K562 (cell line): Measurements from ENCODE around the gene CCDC50. TPM values are rescaled to one million over a fixed set of nuclear protein-coding genes. Genes with fewer than 3 reads are reported as not detected.

Experiments
- ATAC-seq: fragments of 200-7000 bp; cut with Tn5 transposase; 3 replicates; pipeline ENCODE4 v1.9.1; 2020; ENCODE audit warnings: moderate library complexity
- BruUV-seq: library from RNA; stranded (reverse); fragments of 400-500 nt; replicated peaks from 2 replicates; lab custom pipeline; 2021; lab: Mats Ljungman, UMichigan
- CTCF ChIA-PET: fragments of 300-600 bp; formaldehyde crosslinking; extraction: SDS; loops from one replicate; lab custom pipeline; 2021; ENCODE audit warnings: low intra/inter-chr PET ratio; lab: Yijun Ruan, JAX
- POLR2A ChIA-PET: fragments of 300-600, 350-650 bp; sonication (Branson Sonifier 250); formaldehyde crosslinking; extraction: SDS; loops from one replicate; lab custom pipeline; 2021; ENCODE audit warnings: antibody characterized with exemption, inconsistent platforms; lab: Yijun Ruan, JAX
- DNase-seq, 4 experiments: peaks; one replicate each; pipeline versions ENCODE4 v3.0.0 to v3.0.0-alpha.2; 2011 to 2018; ENCODE audit warnings: low spot score in 3 of 4, mixed read lengths in 3 of 4; ENCODE audit errors: extremely low read depth in 1 of 4
- FAIRE-seq: peaks from 2 replicates; lab custom pipeline; 2011; peaks lifted over from hg19 to GRCh38; lab: Jason Lieb, UNC
- H2AFZ ChIP-seq: 2 replicates; pipeline ENCODE4 v1.6.0; 2011; ENCODE audit warnings: low read depth, low read length, control low read depth, inconsistent platforms
- H3K27ac ChIP-seq: fragments of 200-600 bp; 3 replicates; pipeline ENCODE4 v1.8.0; 2011; ENCODE audit warnings: low read depth, mild to moderate bottlenecking, control low read depth, inconsistent platforms, low read length, moderate library complexity, mixed read lengths; ENCODE audit errors: extremely low read depth
- H3K27me3 ChIP-seq, 2 experiments: fragments of 300-600 bp in 1 of 2; 2 replicates in 1 of 2; 3 replicates in 1 of 2; pipeline versions ENCODE4 v1.6.0 to v1.8.0; 2011; ENCODE audit warnings: inconsistent platforms in 2 of 2, low read length in 2 of 2, mild to moderate bottlenecking in 1 of 2, mixed read lengths in 1 of 2, moderate library complexity in 1 of 2; ENCODE audit not compliant: control insufficient read depth in 2 of 2, insufficient read depth in 2 of 2
- H3K36me3 ChIP-seq: fragments of 300-600 bp; 3 replicates; pipeline ENCODE4 v1.8.0; 2011; ENCODE audit warnings: mild to moderate bottlenecking, low read length, inconsistent platforms; ENCODE audit not compliant: control insufficient read depth, insufficient read depth
- H3K4me1 ChIP-seq, 2 experiments: fragments of 200-600 bp in 1 of 2; replicated peaks in 1 of 2; 2 replicates in 1 of 2; 3 replicates in 1 of 2; pipeline versions ENCODE4 v1.5.1 to v1.8.0; 2011; ENCODE audit warnings: inconsistent platforms in 2 of 2, low read length in 2 of 2, mild to moderate bottlenecking in 1 of 2, mixed read lengths in 1 of 2, moderate library complexity in 1 of 2; ENCODE audit not compliant: control insufficient read depth in 2 of 2, insufficient read depth in 2 of 2
- H3K4me2 ChIP-seq: 2 replicates; pipeline ENCODE4 v1.6.1; 2011; ENCODE audit warnings: low read length, control low read depth, inconsistent platforms, mixed read lengths; ENCODE audit not compliant: insufficient read depth
- H3K4me3 ChIP-seq: fragments of 200-600 bp; sonication (generic), shearing (Covaris generic); 2 replicates; pipeline ENCODE4 v1.5.1; 2016; ENCODE audit warnings: control low read depth, inconsistent platforms
- H3K79me2 ChIP-seq: fragments of 200-600 bp; 3 replicates; pipeline ENCODE4 v1.8.0; 2011; ENCODE audit warnings: low read length, inconsistent platforms; ENCODE audit not compliant: control insufficient read depth, insufficient read depth
- H3K9ac ChIP-seq, 2 experiments: 2 replicates each; pipeline versions ENCODE4 v1.6.0 to v1.6.1; 2011; ENCODE audit warnings: low read depth in 2 of 2, low read length in 2 of 2, control low read depth in 1 of 2, inconsistent platforms in 1 of 2, mild to moderate bottlenecking in 1 of 2, mixed read lengths in 1 of 2; ENCODE audit not compliant: insufficient read depth in 1 of 2
- H3K9me1 ChIP-seq: one replicate; pipeline ENCODE4 v1.6.0; 2011; ENCODE audit warnings: inconsistent platforms, mild to moderate bottlenecking, low read length, moderate library complexity; ENCODE audit not compliant: control insufficient read depth, insufficient read depth
- H3K9me3 ChIP-seq: replicated peaks from 2 replicates; pipeline ENCODE4 v1.5.1; 2011; ENCODE audit warnings: low read depth, low read length, inconsistent platforms; ENCODE audit not compliant: control insufficient read depth, insufficient read depth
- H4K20me1 ChIP-seq: replicated peaks from 2 replicates; pipeline ENCODE4 v1.6.1; 2011; ENCODE audit warnings: low read length, inconsistent platforms, mixed read lengths; ENCODE audit not compliant: control insufficient read depth, insufficient read depth
- ATF7 ChIP-seq: fragments of 450-650 bp; IDR thresholded peaks from 2 replicates; pipeline ENCODE4 v1.7.1; 2014; ENCODE audit warnings: mild to moderate bottlenecking, moderate library complexity
- BCOR ChIP-seq: fragments of 450-650 bp; IDR thresholded peaks from 2 replicates; pipeline ENCODE4 v1.6.1; 2016
- FOXP1 ChIP-seq: sonication (generic); formaldehyde crosslinking; IDR thresholded peaks from 2 replicates; pipeline ENCODE4 v1.8.0; 2022; ENCODE audit warnings: mild to moderate bottlenecking, missing genetic modification reagents
- HDAC6 ChIP-seq: IDR thresholded peaks from 2 replicates; pipeline ENCODE4 v1.6.1; 2012; ENCODE audit warnings: low read depth, mild to moderate bottlenecking, control low read depth, inconsistent platforms, low read length, moderate library complexity
- RAD21 ChIP-seq, 2 experiments: fragments of 250-450 bp in 1 of 2; fragments of 450-650 bp in 1 of 2; sonication (Bioruptor Pico) in 1 of 2; formaldehyde crosslinking in 1 of 2; IDR thresholded peaks in 1 of 2; conservative IDR thresholded peaks in 1 of 2; 2 replicates each; pipeline versions ENCODE4 v1.4.0 to v1.8.0; 2020 to 2022; ENCODE audit warnings: mild to moderate bottlenecking in 2 of 2, moderate library complexity in 1 of 2
- RBM14 ChIP-seq: fragments of 200-400 bp; formaldehyde crosslinking; IDR thresholded peaks from 2 replicates; pipeline ENCODE4 v1.6.1; 2018; ENCODE audit warnings: low read depth, mild to moderate bottlenecking, low read length, moderate library complexity, borderline replicate concordance; ENCODE audit not compliant: insufficient read depth
- SRSF1 ChIP-seq: fragments of 200-400 bp; formaldehyde crosslinking; IDR thresholded peaks from 2 replicates; pipeline ENCODE4 v1.6.1; 2017; ENCODE audit warnings: mild to moderate bottlenecking, low read depth, low read length, moderate library complexity
- ZEB2 ChIP-seq: fragments of 450-650 bp; IDR thresholded peaks from 2 replicates; pipeline ENCODE4 v1.6.1; 2016
- ZFPM2 ChIP-seq: fragments of 250-450 bp; sonication (Bioruptor Pico); IDR thresholded peaks from 2 replicates; pipeline ENCODE4 v1.5.1; 2022; ENCODE audit warnings: mild to moderate bottlenecking
- ZNF316 ChIP-seq: fragments of 450-650 bp; IDR thresholded peaks from 2 replicates; pipeline ENCODE4 v1.6.1; 2016
- ZNF830 ChIP-seq: fragments of 250-450 bp; sonication (Bioruptor Pico); IDR thresholded peaks from 2 replicates; pipeline ENCODE4 v1.5.0; 2021; ENCODE audit warnings: mild to moderate bottlenecking
- WGBS: fragments of 100-300 bp; shearing (Covaris generic); methylation state at CpG from one replicate; pipeline ENCODE4 v1.1.6; 2016; ENCODE audit warnings: low coverage, mixed read lengths; ENCODE audit not compliant: insufficient coverage; ENCODE audit errors: missing lambda C conversion rate; 5-methylcytosine and 5-hydroxymethylcytosine counted together
- in situ Hi-C: fragments of 300-500 bp; cut with MboI; formaldehyde crosslinking; loops from 4 replicates; pipeline ENCODE4 v1.15.0; 2018; ENCODE audit warnings: inconsistent platforms, mixed read lengths
- intact Hi-C: fragments of 100-400 bp; cut with micrococcal nuclease; formaldehyde crosslinking; loops from 2 replicates; pipeline ENCODE4 v1.14.2; 2022
- polyA plus RNA-seq, 8 experiments: library from polyadenylated mRNA; depleted of rRNA in 4 of 8; stranded (reverse) in 5 of 8; unstranded in 3 of 8; fragments of >200 nt; fragmentation: Nextera tagmentation in 2 of 8; fragmentation: Illumina TruSeq in 1 of 8; extraction: Ambion mirVana in 2 of 8; extraction: Trizol in 1 of 8; gene quantifications; 2 replicates each; pipeline versions ENCODE4 v1.2.1 to v1.2.3, GENCODE V29; 2011 to 2014; ENCODE audit warnings: inconsistent platforms in 1 of 8, missing spikeins in 1 of 8
- total RNA-seq, 7 experiments: library from RNA; depleted of rRNA in 6 of 7; stranded (reverse); fragments of >200 nt in 6 of 7; fragmentation: Illumina TruSeq in 2 of 7; extraction: Trizol in 2 of 7; gene quantifications; 2 replicates each; pipeline versions ENCODE4 v1.2.1 to v1.2.3, GENCODE V29; 2011 to 2021; ENCODE audit warnings: low replicate concordance in 1 of 7
- TF ChIP-seq, protein P1 (sequence below), 2 experiments: fragments of 200-800 bp in 1 of 2; sonication (Bioruptor generic) in 1 of 2; sonication (generic) in 1 of 2; formaldehyde crosslinking in 1 of 2; IDR thresholded peaks in 1 of 2; conservative IDR thresholded peaks in 1 of 2; 2 replicates each; pipeline versions ENCODE4 v1.5.0 to v1.6.1; 2016 to 2020; ENCODE audit warnings: missing compliant biosample characterization in 1 of 2, missing genetic modification characterization in 1 of 2, missing genetic modification reagents in 1 of 2
- TF ChIP-seq, protein P2 (sequence below): fragments of 450-650 bp; formaldehyde crosslinking; IDR thresholded peaks from 2 replicates; pipeline ENCODE4 v1.4.0; 2020; ENCODE audit warnings: mild to moderate bottlenecking
- TF ChIP-seq, protein P3 (sequence below): sonication (generic); formaldehyde crosslinking; IDR thresholded peaks from 2 replicates; pipeline ENCODE4 v1.8.0; 2022; ENCODE audit warnings: mild to moderate bottlenecking, low read depth, missing genetic modification reagents
- TF ChIP-seq, protein P4 (sequence below): fragments of 450-650 bp; IDR thresholded peaks from 2 replicates; pipeline ENCODE4 v1.6.1; 2017; ENCODE audit warnings: antibody characterized with exemption

The CCDC50 gene
- total and polyA plus RNA-seq, 9 of the 15 experiments (the other 6 are each of a cell fraction or from before 2014, with no cell fraction given) = 8.4 to 63.4 (median 40.4) TPM

DNA sequence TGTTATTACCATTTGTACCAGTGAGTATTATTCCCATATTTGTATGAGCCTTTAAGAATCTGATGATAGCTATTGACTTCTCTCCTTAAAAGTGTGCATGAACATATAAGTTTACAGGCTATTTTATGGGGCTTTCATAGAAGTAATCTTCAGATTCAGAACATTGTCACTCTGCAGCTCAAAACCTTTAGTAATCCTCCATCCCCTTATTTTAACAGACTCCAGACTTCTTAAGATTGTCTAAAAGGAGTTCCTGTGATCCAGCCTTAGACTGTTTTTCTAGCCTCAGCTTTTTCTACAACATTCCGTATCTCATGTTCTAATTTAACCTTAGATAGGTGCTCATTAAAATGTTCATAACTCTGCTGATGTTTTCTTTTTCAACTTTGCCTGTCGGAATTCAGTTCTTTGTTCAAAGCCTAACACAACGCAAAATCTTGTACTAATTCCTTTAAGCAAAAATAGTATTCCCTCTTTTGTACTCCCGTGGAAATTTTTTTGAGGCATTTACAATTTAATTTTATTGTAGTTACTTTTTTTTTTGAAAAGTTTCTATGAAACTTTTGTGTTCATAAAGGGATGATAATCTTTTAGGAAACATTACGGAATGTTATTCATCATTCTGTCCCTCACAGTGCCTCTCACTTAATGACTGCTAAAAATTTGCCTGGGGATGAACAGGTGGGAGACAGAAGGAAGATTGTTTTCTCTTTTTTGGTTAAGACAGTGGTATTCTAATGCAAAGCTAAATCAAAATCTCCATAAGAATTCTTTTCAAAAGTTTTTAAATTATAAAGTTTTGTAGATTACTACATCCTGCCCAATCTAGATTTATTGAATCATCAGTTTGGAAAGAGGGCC is 39.8 kb downstream of the CCDC50 start (continued):
- TF ChIP-seq, protein P1, sequence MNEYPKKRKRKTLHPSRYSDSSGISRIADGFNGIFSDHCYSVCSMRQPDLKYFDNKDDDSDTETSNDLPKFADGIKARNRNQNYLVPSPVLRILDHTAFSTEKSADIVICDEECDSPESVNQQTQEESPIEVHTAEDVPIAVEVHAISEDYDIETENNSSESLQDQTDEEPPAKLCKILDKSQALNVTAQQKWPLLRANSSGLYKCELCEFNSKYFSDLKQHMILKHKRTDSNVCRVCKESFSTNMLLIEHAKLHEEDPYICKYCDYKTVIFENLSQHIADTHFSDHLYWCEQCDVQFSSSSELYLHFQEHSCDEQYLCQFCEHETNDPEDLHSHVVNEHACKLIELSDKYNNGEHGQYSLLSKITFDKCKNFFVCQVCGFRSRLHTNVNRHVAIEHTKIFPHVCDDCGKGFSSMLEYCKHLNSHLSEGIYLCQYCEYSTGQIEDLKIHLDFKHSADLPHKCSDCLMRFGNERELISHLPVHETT (CRISPR knock-in tag; conservative IDR thresholded peaks at IDR 0.05 in 1 of 2, IDR thresholded peaks at IDR 0.05 in 1 of 2) = no peak
- TF ChIP-seq BCOR = no peak
- TF ChIP-seq, protein P2, sequence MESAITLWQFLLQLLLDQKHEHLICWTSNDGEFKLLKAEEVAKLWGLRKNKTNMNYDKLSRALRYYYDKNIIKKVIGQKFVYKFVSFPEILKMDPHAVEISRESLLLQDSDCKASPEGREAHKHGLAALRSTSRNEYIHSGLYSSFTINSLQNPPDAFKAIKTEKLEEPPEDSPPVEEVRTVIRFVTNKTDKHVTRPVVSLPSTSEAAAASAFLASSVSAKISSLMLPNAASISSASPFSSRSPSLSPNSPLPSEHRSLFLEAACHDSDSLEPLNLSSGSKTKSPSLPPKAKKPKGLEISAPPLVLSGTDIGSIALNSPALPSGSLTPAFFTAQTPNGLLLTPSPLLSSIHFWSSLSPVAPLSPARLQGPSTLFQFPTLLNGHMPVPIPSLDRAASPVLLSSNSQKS (CRISPR knock-in tag) = no peak
- no peak for TF ChIP-seq HDAC6

GRCh38 chr3:191369616-191370010 is 40.4 kb downstream of the CCDC50 start:
- Histone ChIP-seq H2AFZ (no peak overlapping the region), H3K27ac (no peak overlapping the region), H3K4me2 (no peak overlapping the region), H3K9ac (no peak overlapping the region), H3K27me3 (no peaks in the 10 kb centered on the region), H3K4me3 (no peak overlapping the region), H3K79me2 (no peaks in the 10 kb centered on the region), H3K9me3 (no peaks in the 10 kb centered on the region), H4K20me1 (no peaks in the 10 kb centered on the region), H3K36me3 (peaks cover 35% of the 10 kb centered on the region; the same call in 2 of the 3 replicates), H3K4me1 (peaks cover 0 to 4% of the 10 kb centered on the region in 2 experiments; a peak in 2 of 5 replicates), H3K9me1 (no peaks in the 10 kb centered on the region)
- ChIA-PET CTCF (no interaction called here), POLR2A (no interaction called here)
- DNase-seq (no peak), FAIRE-seq (no peak), ATAC-seq (no peak)
- intact Hi-C loops (loop anchor here (5.0 kb wide), 1 partner anchor 37 kb away; the partner anchor contains the start of gene UTS2B), in situ Hi-C loops (no loop called here)
- BruUV-seq = no TSS peak
- 70% methylated on average over 2 of the region's 2 CpGs for WGBS
- no peak for TF ChIP-seq SRSF1
- TF ChIP-seq FOXP1 (CRISPR knock-in tag) = no peak
- TF ChIP-seq ZNF316 = no peak
- TF ChIP-seq ZNF830 (CRISPR knock-in tag) = no peak
- no peak for TF ChIP-seq RBM14
- no peak for TF ChIP-seq ATF7
- TF ChIP-seq, protein P3, sequence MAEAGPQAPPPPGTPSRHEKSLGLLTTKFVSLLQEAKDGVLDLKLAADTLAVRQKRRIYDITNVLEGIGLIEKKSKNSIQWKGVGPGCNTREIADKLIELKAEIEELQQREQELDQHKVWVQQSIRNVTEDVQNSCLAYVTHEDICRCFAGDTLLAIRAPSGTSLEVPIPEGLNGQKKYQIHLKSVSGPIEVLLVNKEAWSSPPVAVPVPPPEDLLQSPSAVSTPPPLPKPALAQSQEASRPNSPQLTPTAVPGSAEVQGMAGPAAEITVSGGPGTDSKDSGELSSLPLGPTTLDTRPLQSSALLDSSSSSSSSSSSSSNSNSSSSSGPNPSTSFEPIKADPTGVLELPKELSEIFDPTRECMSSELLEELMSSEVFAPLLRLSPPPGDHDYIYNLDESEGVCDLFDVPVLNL (CRISPR knock-in tag) = no peak
- no peak for TF ChIP-seq RAD21 (CRISPR knock-in tag; conservative IDR thresholded peaks at IDR 0.05 in 1 of 2, IDR thresholded peaks at IDR 0.05 in 1 of 2)
- no peak for TF ChIP-seq ZEB2
- TF ChIP-seq, protein P4, sequence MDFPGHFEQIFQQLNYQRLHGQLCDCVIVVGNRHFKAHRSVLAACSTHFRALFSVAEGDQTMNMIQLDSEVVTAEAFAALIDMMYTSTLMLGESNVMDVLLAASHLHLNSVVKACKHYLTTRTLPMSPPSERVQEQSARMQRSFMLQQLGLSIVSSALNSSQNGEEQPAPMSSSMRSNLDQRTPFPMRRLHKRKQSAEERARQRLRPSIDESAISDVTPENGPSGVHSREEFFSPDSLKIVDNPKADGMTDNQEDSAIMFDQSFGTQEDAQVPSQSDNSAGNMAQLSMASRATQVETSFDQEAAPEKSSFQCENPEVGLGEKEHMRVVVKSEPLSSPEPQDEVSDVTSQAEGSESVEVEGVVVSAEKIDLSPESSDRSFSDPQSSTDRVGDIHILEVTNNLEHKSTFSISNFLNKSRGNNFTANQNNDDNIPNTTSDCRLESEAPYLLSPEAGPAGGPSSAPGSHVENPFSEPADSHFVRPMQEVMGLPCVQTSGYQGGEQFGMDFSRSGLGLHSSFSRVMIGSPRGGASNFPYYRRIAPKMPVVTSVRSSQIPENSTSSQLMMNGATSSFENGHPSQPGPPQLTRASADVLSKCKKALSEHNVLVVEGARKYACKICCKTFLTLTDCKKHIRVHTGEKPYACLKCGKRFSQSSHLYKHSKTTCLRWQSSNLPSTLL = no peak
- no peak for TF ChIP-seq ZFPM2 (CRISPR knock-in tag)
